MCF 10A (cell line): ENCODE data around the gene KCNJ4. TPM values are rescaled to one million over a fixed set of nuclear protein-coding genes. Genes with fewer than 3 reads are reported as not detected.

ENCODE experiments used
- Bru-seq: library from RNA; stranded (reverse); fragments of 400-500 nt; gene quantifications from one replicate; lab custom pipeline; 2021; lab: Mats Ljungman, UMichigan
- BruChase-seq, 2 experiments: library from RNA; stranded (reverse); fragments of 400-500 nt; gene quantifications; one replicate each; lab custom pipeline; 2021; lab: Mats Ljungman, UMichigan
- BruUV-seq: library from RNA; stranded (reverse); fragments of 400-500 nt; replicated peaks from 2 replicates; lab custom pipeline; 2021; lab: Mats Ljungman, UMichigan
- CTCF ChIA-PET: fragments of 300-600 bp; sonication (Branson Sonifier 250); formaldehyde crosslinking; extraction: SDS; loops from one replicate; lab custom pipeline; 2021; ENCODE audit warnings: antibody characterized with exemption, inconsistent platforms; lab: Yijun Ruan, JAX
- POLR2A ChIA-PET: fragments of 300-600, 350-650 bp; sonication (Branson Sonifier 250); formaldehyde crosslinking; extraction: SDS; loops from one replicate; lab custom pipeline; 2020; ENCODE audit warnings: antibody characterized with exemption, inconsistent platforms; lab: Yijun Ruan, JAX
- DNase-seq: peaks from one replicate; pipeline ENCODE4 v3.0.0-alpha.2; 2018; ENCODE audit not compliant: unreplicated experiment
- H3K27ac Mint-ChIP-seq: one replicate; pipeline ENCODE4 v1.8.0; 2022; ENCODE audit warnings: mild to moderate bottlenecking, low read depth, mixed read lengths; ENCODE audit not compliant: unreplicated experiment
- H3K27me3 Mint-ChIP-seq: one replicate; pipeline ENCODE4 v1.8.0; 2022; ENCODE audit warnings: mixed read lengths; ENCODE audit not compliant: insufficient read depth, unreplicated experiment
- H3K36me3 Mint-ChIP-seq: one replicate; pipeline ENCODE4 v1.8.0; 2022; ENCODE audit warnings: mild to moderate bottlenecking, moderate library complexity, mixed read lengths; ENCODE audit not compliant: insufficient read depth, unreplicated experiment
- H3K4me1 Mint-ChIP-seq: one replicate; pipeline ENCODE4 v1.8.0; 2022; ENCODE audit warnings: mixed read lengths; ENCODE audit not compliant: insufficient read depth, unreplicated experiment
- H3K4me3 Mint-ChIP-seq: one replicate; pipeline ENCODE4 v1.8.0; 2022; ENCODE audit warnings: mild to moderate bottlenecking, moderate library complexity, mixed read lengths; ENCODE audit not compliant: unreplicated experiment
- H3K9me3 Mint-ChIP-seq: one replicate; pipeline ENCODE4 v1.8.0; 2022; ENCODE audit warnings: mixed read lengths; ENCODE audit not compliant: unreplicated experiment
- CTCF ChIP-seq: fragments of 200-600 bp; IDR thresholded peaks from one replicate; pipeline ENCODE4 v1.8.0; 2022; ENCODE audit warnings: antibody characterized with exemption, mild to moderate bottlenecking; ENCODE audit not compliant: unreplicated experiment
- intact Hi-C: fragments of 100-400 bp; cut with micrococcal nuclease; formaldehyde crosslinking; loops from 2 replicates; pipeline ENCODE4 v1.14.1; 2022
- long read RNA-seq: library from polyadenylated mRNA; stranded (forward); transcript quantifications from one replicate; pipeline ENCODE4 v2.0.0, GENCODE V29; 2022
- total RNA-seq: library from RNA; stranded (reverse); gene quantifications from 2 replicates; pipeline ENCODE4 v1.2.3, GENCODE V29; 2022

Gene KCNJ4
- total RNA-seq (not detected in 2 replicates), Bru-seq, nascent RNA (not detected), BruChase-seq, experiment 1, labeled RNA remaining after a 6-hour chase (percentile 6 among the genes with signal in this experiment), BruChase-seq, experiment 2, labeled RNA remaining after a 2-hour chase (not detected)
- long read RNA-seq = 0 reads

GRCh38 chr22:38455076-38455529 is at the start of gene KCNJ4:
KCNJ4 (minus strand) TSS chr22:38455199; CDS start chr22:38428132, 27,067 bp downstream.
- CTCF ChIA-PET = no interaction called here
- peaks cover 54% of the 10 kb centered on the region for H3K27me3 Mint-ChIP-seq

GRCh38 chr22:38503021-38503420 is 48.0 kb upstream of the KCNJ4 start:
- ChIA-PET POLR2A (interaction anchor here (0.6 to 2.5 kb wide), 7 partner anchors 14 to 168 kb away, joined by 3 to 12 read pairs (median 4); no protein-coding TSS in a partner anchor), CTCF (interaction anchor here (0.7 to 1.2 kb wide), 2 partner anchors 10 to 61 kb away, joined by 3 to 10 read pairs; no protein-coding TSS in a partner anchor)
- Mint-ChIP-seq H3K36me3 (peaks cover 76% of the 10 kb centered on the region), H3K9me3 (no peaks in the 10 kb centered on the region), H3K27ac (no peak overlapping the region), H3K4me1 (peaks cover 24% of the 10 kb centered on the region), H3K4me3 (peak overlapping the region; percentile 81), H3K27me3 (no peaks in the 10 kb centered on the region)
- DNase-seq = no peak
- no TSS peak for BruUV-seq
- TF ChIP-seq CTCF = no peak
- intact Hi-C loops = loop anchor here (5.0 to 10.0 kb wide), 3 partner anchors 69 to 152 kb away; partner anchors contain the start of genes CBY1, DMC1 and FAM227A

More at GRCh38 chr22:38455076-38455529, at the start of gene KCNJ4:
- peak within 1 kb of the TSS; percentile 56 for H3K4me3 Mint-ChIP-seq
- H3K9me3 Mint-ChIP-seq = no peaks in the 10 kb centered on the region
- POLR2A ChIA-PET = no interaction called here
- no TSS peak for BruUV-seq
- intact Hi-C loops = no loop called here
- no peak within 1 kb of the TSS for H3K27ac Mint-ChIP-seq
- DNase-seq = no peak
- H3K4me1 Mint-ChIP-seq = peaks cover 12% of the 10 kb centered on the region
- no peak for TF ChIP-seq CTCF
- H3K36me3 Mint-ChIP-seq = no peaks in the 10 kb centered on the region

- ChIA-PET POLR2A (interaction anchor here (0.7 to 2.5 kb wide), 11 partner anchors 10 to 169 kb away, joined by 3 to 12 read pairs (median 4); no protein-coding TSS in a partner anchor), CTCF (interaction anchor here (0.6 to 1.2 kb wide), 6 partner anchors 9 to 198 kb away, joined by 3 to 10 read pairs (median 3); partner anchors contain the start of gene JOSD1)
- no peak for TF ChIP-seq CTCF
- no peak for DNase-seq
- intact Hi-C loops = loop anchor here (5.0 to 10.0 kb wide), 3 partner anchors 70 to 153 kb away; partner anchors contain the start of genes CBY1, DMC1 and FAM227A
- Mint-ChIP-seq H3K9me3 (no peaks in the 10 kb centered on the region), H3K27me3 (no peaks in the 10 kb centered on the region), H3K4me1 (peaks cover 24% of the 10 kb centered on the region), H3K36me3 (peaks cover 86% of the 10 kb centered on the region), H3K4me3 (peak overlapping the region; percentile 81), H3K27ac (no peak overlapping the region)
- BruUV-seq = no TSS peak
Measured at GRCh38 chr22:38501797-38502672, 47.0 kb upstream of the KCNJ4 start.
